ENCODE data around the gene UBE2H.

UBE2H gene

GRCh38 chr7:129951226-129952085, 1.3 kb downstream of the UBE2H start:
- Histone ChIP-seq H3K9me3 (ENCODE audit: insufficient read depth, low read length) (no peaks in the 10 kb centered on the region), H4K20me1 (ENCODE audit: low read depth, low read length) (no peaks in the 10 kb centered on the region; the same call in 1 of the 2 replicates), H3F3A (ENCODE audit: insufficient read depth) (peaks cover 24% of the 10 kb centered on the region), H3K4me3 (ENCODE audit: insufficient read depth, low read length, poor library complexity, severe bottlenecking) (peak overlapping the region; percentile 78), H3K27me3 (ENCODE audit: low read length) (no peaks in the 10 kb centered on the region), H3K79me2 (ENCODE audit: insufficient read depth, low read length) (peaks cover 53% of the 10 kb centered on the region), H3K36me3 (ENCODE audit: low read length) (no peaks in the 10 kb centered on the region), H2AFZ (ENCODE audit: low read depth, low read length, severe bottlenecking) (peak overlapping the region; percentile 42), H3K9ac (ENCODE audit: low read length) (peak overlapping the region; percentile 77), H3K27ac (ENCODE audit: low read depth, low read length) (peak overlapping the region; percentile 83), H3K9me2 (replicated peaks; ENCODE audit: insufficient read depth, low read length) (no peaks in the 10 kb centered on the region), H3K4me2 (ENCODE audit: low read depth, low read length, poor library complexity, severe bottlenecking) (peak overlapping the region; percentile 98)
- no peak for TF ChIP-seq CTCF (IDR thresholded peaks at IDR 0.05; ENCODE audit: insufficient read depth, low read length, poor library complexity, severe bottlenecking)
- TF ChIP-seq EZH2phosphoT487 (conservative IDR thresholded peaks at IDR 0.05; ENCODE audit: low read length), result no peak

- no peaks in the 10 kb centered on the region for H3K9me2 ChIP-seq (replicated peaks; ENCODE audit: insufficient read depth, low read length)
- H3K9ac ChIP-seq (ENCODE audit: low read length), result peak overlapping the region; percentile 77
- no peaks in the 10 kb centered on the region for H3K9me3 ChIP-seq (ENCODE audit: insufficient read depth, low read length)
- H3K79me2 ChIP-seq (ENCODE audit: insufficient read depth, low read length), result peaks cover 53% of the 10 kb centered on the region
- H3K27ac ChIP-seq (ENCODE audit: low read depth, low read length), result peak overlapping the region; percentile 83
- peaks cover 24% of the 10 kb centered on the region for H3F3A ChIP-seq (ENCODE audit: insufficient read depth)
- H2AFZ ChIP-seq (ENCODE audit: low read depth, low read length, severe bottlenecking), result no peak overlapping the region
- H3K27me3 ChIP-seq (ENCODE audit: low read length), result no peaks in the 10 kb centered on the region
- peak overlapping the region; percentile 98 for H3K4me2 ChIP-seq (ENCODE audit: low read depth, low read length, poor library complexity, severe bottlenecking)
- TF ChIP-seq EZH2phosphoT487 (conservative IDR thresholded peaks at IDR 0.05; ENCODE audit: low read length) (no peak), CTCF (IDR thresholded peaks at IDR 0.05; ENCODE audit: insufficient read depth, low read length, poor library complexity, severe bottlenecking) (no peak)
- H4K20me1 ChIP-seq (ENCODE audit: low read depth, low read length), result no peaks in the 10 kb centered on the region; the same call in 1 of the 2 replicates
- H3K36me3 ChIP-seq (ENCODE audit: low read length), result no peaks in the 10 kb centered on the region
- H3K4me3 ChIP-seq (ENCODE audit: insufficient read depth, low read length, poor library complexity, severe bottlenecking), result peak overlapping the region; percentile 78
These were observed 1.9 kb downstream of the UBE2H start for GRCh38 chr7:129950933-129951225.

GRCh38 chr7:129950191-129950932, 2.4 kb downstream of the UBE2H start:
- H3K27ac ChIP-seq (ENCODE audit: low read depth, low read length), result peak overlapping the region; percentile 83
- H3K9ac ChIP-seq (ENCODE audit: low read length), result peak overlapping the region; percentile 77
- H3K4me2 ChIP-seq (ENCODE audit: low read depth, low read length, poor library complexity, severe bottlenecking), result peak overlapping the region; percentile 98
- H4K20me1 ChIP-seq (ENCODE audit: low read depth, low read length), result no peaks in the 10 kb centered on the region; the same call in 1 of the 2 replicates
- H3K36me3 ChIP-seq (ENCODE audit: low read length), result no peaks in the 10 kb centered on the region
- H3K4me3 ChIP-seq (ENCODE audit: insufficient read depth, low read length, poor library complexity, severe bottlenecking), result peak overlapping the region; percentile 78
- H3K9me3 ChIP-seq (ENCODE audit: insufficient read depth, low read length), result no peaks in the 10 kb centered on the region
- H3K27me3 ChIP-seq (ENCODE audit: low read length), result no peaks in the 10 kb centered on the region
- peaks cover 24% of the 10 kb centered on the region for H3F3A ChIP-seq (ENCODE audit: insufficient read depth)
- no peaks in the 10 kb centered on the region for H3K9me2 ChIP-seq (replicated peaks; ENCODE audit: insufficient read depth, low read length)
- TF ChIP-seq CTCF (IDR thresholded peaks at IDR 0.05; ENCODE audit: insufficient read depth, low read length, poor library complexity, severe bottlenecking) (no peak), EZH2phosphoT487 (conservative IDR thresholded peaks at IDR 0.05; ENCODE audit: low read length) (no peak)
- no peak overlapping the region for H2AFZ ChIP-seq (ENCODE audit: low read depth, low read length, severe bottlenecking)
- H3K79me2 ChIP-seq (ENCODE audit: insufficient read depth, low read length), result peaks cover 58% of the 10 kb centered on the region
